HPDE6-E6E7 (cell line): ENCODE measurements around the gene CHMP4B.

Experiments
- DNase-seq: peaks from one replicate; pipeline ENCODE4 v3.0.0; 2011; ENCODE audit warnings: missing footprints; ENCODE audit errors: extremely low spot score

Gene CHMP4B

GRCh38 chr20:33820362-33820761 lies 9.2 kb downstream of the CHMP4B start:
- DNase-seq: no peak

- no peak for DNase-seq
Measured at GRCh38 chr20:33821270-33821836, 10.2 kb downstream of the CHMP4B start.

- no peak for DNase-seq
Measured at GRCh38 chr20:33822423-33822822, 11.3 kb downstream of the CHMP4B start.

- no peak for DNase-seq
Measured at GRCh38 chr20:33822991-33823390, 11.8 kb downstream of the CHMP4B start.

- no peak for DNase-seq
Measured at GRCh38 chr20:33824852-33825251, 13.7 kb downstream of the CHMP4B start.

- no peak for DNase-seq
Measured at GRCh38 chr20:33825340-33826269, 14.5 kb downstream of the CHMP4B start.

- DNase-seq: no peak
Measured at GRCh38 chr20:33826270-33826897, 15.2 kb downstream of the CHMP4B start.

GRCh38 chr20:33827109-33827508 lies 16.0 kb downstream of the CHMP4B start:
- no peak for DNase-seq

- no peak for DNase-seq
Measured at GRCh38 chr20:33827634-33828325, 16.6 kb downstream of the CHMP4B start.

- DNase-seq: no peak
Measured at GRCh38 chr20:33828326-33828844, 17.2 kb downstream of the CHMP4B start.

GRCh38 chr20:33828967-33829560 lies 17.9 kb downstream of the CHMP4B start:
- no peak for DNase-seq

- DNase-seq: no peak
Measured at GRCh38 chr20:33829636-33830035, 18.5 kb downstream of the CHMP4B start.

GRCh38 chr20:33830371-33830770 lies 19.2 kb downstream of the CHMP4B start:
- DNase-seq: no peak

GRCh38 chr20:33832103-33832804 lies 21.1 kb downstream of the CHMP4B start:
- DNase-seq: no peak

- DNase-seq: no peak
Measured at GRCh38 chr20:33833333-33833732, 22.2 kb downstream of the CHMP4B start.

- DNase-seq: no peak
Measured at GRCh38 chr20:33835615-33836172, 24.5 kb downstream of the CHMP4B start.

- no peak for DNase-seq
Measured at GRCh38 chr20:33836277-33836676, 25.1 kb downstream of the CHMP4B start.

GRCh38 chr20:33837096-33837830 lies 26.1 kb downstream of the CHMP4B start:
- no peak for DNase-seq

GRCh38 chr20:33838035-33838864 lies 27.1 kb downstream of the CHMP4B start:
- DNase-seq: peak; percentile 48
